HCT116 (cell line): Measurements from ENCODE around the gene ZNF182.
"Not testable (repeated sequence)": the region's sequence is repeated elsewhere in the genome, so short reads cannot be mapped to it uniquely, and the experiment has no call there.

Source experiments
- CBX3 ChIP-seq: IDR thresholded peaks from 2 replicates; pipeline ENCODE4 v1.6.1; 2012; ENCODE audit warnings: low read depth
- CEBPB ChIP-seq: IDR thresholded peaks from 2 replicates; pipeline ENCODE4 v1.6.1; 2012; ENCODE audit warnings: low read depth
- CTCF ChIP-seq, 3 experiments: fragments of 200-600 bp in 1 of 3; sonication (generic) in 1 of 3; IDR thresholded peaks in 2 of 3; conservative IDR thresholded peaks in 1 of 3; 2 replicates each; pipeline ENCODE4 v1.5.1; 2012 to 2017; ENCODE audit warnings: low read depth in 2 of 3, low read length in 2 of 3, antibody characterized with exemption in 1 of 3, borderline replicate concordance in 1 of 3, control low read depth in 1 of 3, mild to moderate bottlenecking in 1 of 3, mixed read lengths in 1 of 3, mixed run types in 1 of 3, moderate library complexity in 1 of 3; ENCODE audit not compliant: insufficient read depth in 1 of 3
- MAX ChIP-seq: IDR thresholded peaks from 2 replicates; pipeline ENCODE4 v1.6.1; 2012
- POLR2A ChIP-seq: IDR thresholded peaks from 2 replicates; pipeline ENCODE4 v1.7.0; 2011; ENCODE audit warnings: borderline replicate concordance; ENCODE audit not compliant: insufficient read depth, insufficient read length; ENCODE audit errors: extremely low read depth
- POLR2AphosphoS5 ChIP-seq: IDR thresholded peaks from 2 replicates; pipeline ENCODE4 v1.6.1; 2011; ENCODE audit warnings: mild to moderate bottlenecking, low read depth, low read length, moderate library complexity
- RAD21 ChIP-seq: IDR thresholded peaks from 2 replicates; pipeline ENCODE4 v1.6.1; 2012; ENCODE audit warnings: low read depth, mild to moderate bottlenecking
- YY1 ChIP-seq: IDR thresholded peaks from 2 replicates; pipeline ENCODE4 v1.6.1; 2011; ENCODE audit warnings: low read length, low read depth, moderate library complexity, mild to moderate bottlenecking; ENCODE audit not compliant: insufficient replicate concordance; ENCODE audit errors: extremely low read depth

GRCh38 chrX:48016583-48017310 lies 13.0 kb upstream of the ZNF182 start:
- not testable (repeated sequence) for TF ChIP-seq CEBPB; CTCF (IDR thresholded peaks at IDR 0.05 in 2 of 3, conservative IDR thresholded peaks at IDR 0.05 in 1 of 3; ENCODE audit: borderline replicate concordance in 1 of 3, insufficient read depth in 1 of 3, low read depth in 2 of 3, low read length in 2 of 3); POLR2AphosphoS5; RAD21; CBX3; YY1; POLR2A; MAX
